ENCODE measurements around the gene OR10H5.
A peak's percentile ranks its signal among the peaks of the same experiment; 100 is the strongest.
"Not testable (repeated sequence)": the region's sequence is repeated elsewhere in the genome, so short reads cannot be mapped to it uniquely, and the experiment has no call there.

Gene OR10H5

DNA sequence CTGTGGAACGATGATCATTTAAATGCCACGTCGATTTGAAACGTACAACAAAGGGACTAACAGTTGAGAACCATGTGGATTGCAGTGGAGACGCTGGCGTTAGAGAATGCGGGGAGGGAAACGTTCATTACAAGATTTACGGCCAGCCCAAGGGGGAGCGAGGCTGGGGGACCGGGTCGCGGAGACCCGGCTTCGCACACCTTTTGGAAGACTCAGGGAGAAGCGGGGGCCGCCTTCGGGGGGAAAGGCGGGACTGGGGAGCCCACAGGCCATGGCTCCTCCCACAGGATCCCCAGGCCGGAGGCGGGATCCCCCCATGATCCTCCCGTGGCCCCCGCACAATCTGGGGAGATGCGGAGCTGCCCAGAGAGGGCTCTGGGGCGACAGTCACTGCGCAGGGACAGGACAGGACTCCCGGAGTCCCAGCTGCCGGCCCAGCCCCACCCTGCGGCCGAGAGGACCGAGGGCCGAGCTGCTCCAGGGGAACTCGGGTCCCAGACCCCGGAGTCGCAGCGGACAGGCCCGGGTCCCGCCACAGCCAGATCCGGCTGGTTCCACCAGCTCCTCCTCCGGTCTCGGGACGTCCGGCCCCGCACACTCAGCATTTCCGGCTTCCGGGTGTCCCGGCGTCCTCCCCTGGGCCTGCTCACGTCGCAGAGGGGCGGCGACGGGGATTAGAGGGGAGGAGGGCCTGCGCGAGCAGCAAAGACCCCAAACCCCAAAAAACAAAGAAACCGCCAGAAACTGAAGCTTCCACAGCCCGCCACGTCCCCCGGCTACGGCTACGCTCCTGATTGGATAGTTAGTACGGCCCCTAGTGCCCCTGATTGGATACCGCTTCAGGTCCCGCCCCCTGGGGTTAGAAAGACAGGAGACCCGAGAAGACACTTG is 49.1 kb downstream of the OR10H5 start:
- H3K4me3 ChIP-seq (ENCODE audit: low read depth, low read length) = peak overlapping the region; percentile 73
- no peaks in the 10 kb centered on the region for H3K9me3 ChIP-seq (ENCODE audit: control insufficient read depth, insufficient read depth, low read length)
- H3K9ac ChIP-seq (ENCODE audit: low read depth, low read length) = peak overlapping the region; percentile 99
- peaks cover 9% of the 10 kb centered on the region for H3K4me1 ChIP-seq (ENCODE audit: control insufficient read depth, insufficient read depth, low read length)
- no peaks in the 10 kb centered on the region for H3K27me3 ChIP-seq (ENCODE audit: control insufficient read depth, insufficient read depth, low read length)
- H3K36me3 ChIP-seq (ENCODE audit: control insufficient read depth, insufficient read depth, low read length) = no peaks in the 10 kb centered on the region

DNA sequence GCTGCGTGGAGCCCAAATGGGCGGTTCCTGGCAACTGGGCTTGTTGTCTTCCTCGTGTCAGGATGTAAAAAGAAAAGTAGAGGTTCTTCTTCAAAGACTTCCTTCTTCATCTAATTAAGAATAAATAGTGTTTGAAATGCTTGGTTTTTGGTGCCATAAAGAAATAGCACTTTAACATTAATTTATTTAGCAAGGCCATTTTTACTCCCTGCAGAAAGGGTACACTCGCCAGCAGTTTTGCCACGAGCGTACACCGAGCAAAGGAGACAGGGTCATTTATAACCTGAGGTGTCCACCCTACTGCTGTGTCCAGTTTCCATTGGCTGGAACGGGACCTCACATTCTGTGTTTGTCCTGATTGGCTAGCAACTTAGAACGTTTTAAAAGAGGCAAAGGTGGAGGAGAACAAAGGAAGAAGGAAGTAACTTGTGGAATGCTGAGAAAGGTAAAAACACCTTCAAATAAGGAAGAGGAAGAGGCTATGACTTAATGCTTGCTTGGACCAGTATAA is 49.8 kb downstream of the OR10H5 start:
- no peaks in the 10 kb centered on the region for H3K27me3 ChIP-seq (ENCODE audit: control insufficient read depth, insufficient read depth, low read length)
- peak overlapping the region; percentile 73 for H3K4me3 ChIP-seq (ENCODE audit: low read depth, low read length)
- peak overlapping the region; percentile 99 for H3K9ac ChIP-seq (ENCODE audit: low read depth, low read length)
- H3K9me3 ChIP-seq (ENCODE audit: control insufficient read depth, insufficient read depth, low read length) = no peaks in the 10 kb centered on the region
- peaks cover 9% of the 10 kb centered on the region for H3K4me1 ChIP-seq (ENCODE audit: control insufficient read depth, insufficient read depth, low read length)
- H3K36me3 ChIP-seq (ENCODE audit: control insufficient read depth, insufficient read depth, low read length) = no peaks in the 10 kb centered on the region

DNA sequence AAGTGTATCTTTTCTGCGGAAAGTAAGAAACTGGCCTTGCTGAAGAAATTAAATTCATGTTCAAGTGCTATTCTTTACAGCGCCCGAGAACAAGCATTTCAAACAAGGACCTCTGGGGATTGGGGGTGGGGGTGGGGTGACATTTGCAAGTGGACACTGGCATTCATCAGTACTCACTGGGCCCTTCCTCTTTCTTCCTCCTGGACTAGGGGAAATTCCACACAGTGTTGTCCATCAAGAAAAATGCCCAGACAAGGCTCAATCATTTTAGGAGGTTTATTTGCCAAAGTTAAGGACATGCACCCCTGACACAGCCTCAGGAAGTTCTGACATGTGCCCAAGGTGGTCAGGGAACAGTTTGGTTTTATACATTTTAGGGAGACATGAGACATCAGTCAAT is 50.9 kb downstream of the OR10H5 start:
- Histone ChIP-seq H3K36me3 (ENCODE audit: control insufficient read depth, insufficient read depth, low read length) (no peaks in the 10 kb centered on the region), H3K4me1 (ENCODE audit: control insufficient read depth, insufficient read depth, low read length) (peaks cover 9% of the 10 kb centered on the region), H3K9me3 (ENCODE audit: control insufficient read depth, insufficient read depth, low read length) (no peaks in the 10 kb centered on the region), H3K9ac (ENCODE audit: low read depth, low read length) (peak overlapping the region; percentile 16), H3K4me3 (ENCODE audit: low read depth, low read length) (no peak overlapping the region), H3K27me3 (ENCODE audit: control insufficient read depth, insufficient read depth, low read length) (no peaks in the 10 kb centered on the region)

DNA sequence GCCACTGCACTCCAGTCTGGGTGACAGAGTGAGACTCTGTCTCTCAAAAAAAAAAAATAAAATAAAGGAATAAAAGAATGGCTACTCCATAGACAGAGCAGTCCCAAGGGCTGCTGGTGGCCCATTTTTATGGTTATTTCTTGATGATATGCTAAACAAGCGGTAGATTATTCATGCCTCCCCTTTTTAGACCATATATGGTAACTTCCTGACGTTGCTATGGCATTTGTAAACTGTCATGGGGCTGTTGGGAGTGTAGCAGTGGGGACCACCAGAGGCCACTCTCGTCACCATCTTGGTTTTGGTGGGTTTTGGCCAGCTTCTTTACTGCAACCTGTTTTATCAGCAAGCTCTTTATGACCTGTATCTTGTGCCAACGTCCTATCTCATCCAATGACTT is 52.4 kb downstream of the OR10H5 start:
- H3K9me3 ChIP-seq (ENCODE audit: control insufficient read depth, insufficient read depth, low read length) = not testable (repeated sequence)

DNA sequence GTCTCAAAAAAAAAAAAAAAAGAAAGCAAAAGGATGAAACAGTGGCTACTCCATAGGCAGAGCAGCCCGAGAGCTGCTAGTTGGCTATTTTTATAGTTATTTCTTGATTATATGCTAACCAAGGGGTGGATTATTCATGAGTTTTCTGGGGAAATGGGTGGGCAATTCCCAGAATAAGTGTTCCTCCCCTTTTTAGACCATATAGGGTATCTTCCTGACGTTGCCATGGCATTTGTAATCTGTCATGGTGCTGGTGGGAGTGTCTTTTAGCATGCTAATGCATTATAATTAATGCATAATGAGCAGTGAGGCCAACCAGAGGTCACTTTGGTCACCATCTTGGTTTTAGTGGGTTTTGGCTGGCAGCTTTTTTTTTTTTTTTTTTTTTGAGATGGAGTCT is 53.4 kb downstream of the OR10H5 start:
- H3K27me3 ChIP-seq (ENCODE audit: control insufficient read depth, insufficient read depth, low read length) = no peaks in the 10 kb centered on the region
- peaks cover 9% of the 10 kb centered on the region for H3K4me1 ChIP-seq (ENCODE audit: control insufficient read depth, insufficient read depth, low read length)
- H3K9me3 ChIP-seq (ENCODE audit: control insufficient read depth, insufficient read depth, low read length) = no peaks in the 10 kb centered on the region

More for the DNA sequence above, 52.4 kb downstream of the OR10H5 start:
- not testable (repeated sequence) for H3K27me3 ChIP-seq (ENCODE audit: control insufficient read depth, insufficient read depth, low read length); H3K4me3 ChIP-seq (ENCODE audit: low read depth, low read length); H3K4me1 ChIP-seq (ENCODE audit: control insufficient read depth, insufficient read depth, low read length); H3K9ac ChIP-seq (ENCODE audit: low read depth, low read length); H3K36me3 ChIP-seq (ENCODE audit: control insufficient read depth, insufficient read depth, low read length)

DNA sequence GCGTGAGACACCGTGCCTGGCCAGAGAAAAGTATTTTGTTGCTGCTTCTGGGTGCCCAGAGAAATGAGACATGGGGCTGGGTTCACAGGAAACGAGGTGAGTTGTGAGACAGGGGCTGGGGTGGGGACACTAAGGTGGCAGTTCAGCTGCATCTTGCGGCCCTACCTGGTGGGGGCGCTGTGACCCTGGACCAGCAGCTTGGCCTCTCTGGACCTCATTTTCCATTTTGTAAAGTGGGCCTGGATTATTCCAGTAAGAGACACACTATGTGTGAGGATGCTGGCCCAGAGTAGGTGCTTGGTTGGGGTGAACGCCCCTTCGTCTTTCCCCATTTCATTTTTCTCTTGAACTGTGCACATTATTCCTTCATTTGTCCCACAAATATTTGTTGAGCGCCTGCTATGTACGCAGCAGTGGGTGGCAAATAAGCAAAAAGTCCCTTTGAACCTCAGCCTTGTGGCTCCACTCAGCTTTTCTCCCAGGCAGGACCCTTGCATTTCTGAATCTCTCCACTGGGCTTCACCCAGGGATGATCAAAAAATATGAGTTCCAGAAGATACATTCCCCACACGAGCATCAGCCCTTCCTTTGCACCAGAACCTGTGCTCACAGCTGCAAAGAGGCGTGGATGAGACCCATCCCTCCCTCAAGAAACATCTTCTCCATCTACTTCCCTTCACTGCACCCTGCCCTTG is 54.6 kb downstream of the OR10H5 start:
- H3K4me1 ChIP-seq (ENCODE audit: control insufficient read depth, insufficient read depth, low read length) = peaks cover 7% of the 10 kb centered on the region
- H3K4me3 ChIP-seq (ENCODE audit: low read depth, low read length) = no peak overlapping the region
- no peaks in the 10 kb centered on the region for H3K9me3 ChIP-seq (ENCODE audit: control insufficient read depth, insufficient read depth, low read length)
- no peak overlapping the region for H3K9ac ChIP-seq (ENCODE audit: low read depth, low read length)
- no peaks in the 10 kb centered on the region for H3K27me3 ChIP-seq (ENCODE audit: control insufficient read depth, insufficient read depth, low read length)
- H3K36me3 ChIP-seq (ENCODE audit: control insufficient read depth, insufficient read depth, low read length) = no peaks in the 10 kb centered on the region

More for the DNA sequence above, 53.4 kb downstream of the OR10H5 start:
- H3K9ac ChIP-seq (ENCODE audit: low read depth, low read length) = no peak overlapping the region
- no peak overlapping the region for H3K4me3 ChIP-seq (ENCODE audit: low read depth, low read length)
- no peaks in the 10 kb centered on the region for H3K36me3 ChIP-seq (ENCODE audit: control insufficient read depth, insufficient read depth, low read length)

DNA sequence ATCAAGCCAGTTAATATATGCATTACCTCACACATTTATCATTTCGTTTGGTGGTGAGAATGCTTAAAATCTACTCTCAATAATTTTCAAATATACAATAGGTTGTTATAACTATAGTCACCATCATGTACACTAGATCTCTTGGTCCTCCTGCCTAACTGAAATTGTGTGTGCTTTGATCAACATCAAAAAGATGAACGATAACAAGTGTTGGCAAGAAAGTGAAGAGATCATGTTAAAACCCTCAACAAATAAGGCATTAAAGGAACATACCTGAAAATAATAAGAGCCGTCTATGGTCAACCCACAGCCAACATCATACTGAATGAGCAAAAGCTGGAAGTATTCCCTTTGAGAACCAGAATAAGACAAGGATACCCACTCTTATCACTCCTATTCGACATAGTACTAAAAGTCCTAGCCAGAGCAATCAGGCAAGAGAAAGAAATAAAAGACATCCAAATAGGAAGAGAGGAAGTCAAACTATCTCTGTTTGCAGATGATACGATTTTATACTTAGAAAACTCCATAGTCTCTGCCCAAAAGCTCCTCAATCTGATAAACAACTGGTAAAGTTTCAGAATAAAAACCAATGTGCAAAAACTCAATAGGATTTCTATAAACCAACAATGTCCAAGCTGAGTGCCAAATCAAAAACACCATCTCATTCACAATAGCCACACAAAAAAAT is 55.9 kb downstream of the OR10H5 start:
- Histone ChIP-seq H3K9me3 (ENCODE audit: control insufficient read depth, insufficient read depth, low read length) (no peaks in the 10 kb centered on the region), H3K4me1 (ENCODE audit: control insufficient read depth, insufficient read depth, low read length) (no peaks in the 10 kb centered on the region), H3K36me3 (ENCODE audit: control insufficient read depth, insufficient read depth, low read length) (no peaks in the 10 kb centered on the region), H3K4me3 (ENCODE audit: low read depth, low read length) (no peak overlapping the region), H3K27me3 (ENCODE audit: control insufficient read depth, insufficient read depth, low read length) (no peaks in the 10 kb centered on the region), H3K9ac (ENCODE audit: low read depth, low read length) (no peak overlapping the region)

DNA sequence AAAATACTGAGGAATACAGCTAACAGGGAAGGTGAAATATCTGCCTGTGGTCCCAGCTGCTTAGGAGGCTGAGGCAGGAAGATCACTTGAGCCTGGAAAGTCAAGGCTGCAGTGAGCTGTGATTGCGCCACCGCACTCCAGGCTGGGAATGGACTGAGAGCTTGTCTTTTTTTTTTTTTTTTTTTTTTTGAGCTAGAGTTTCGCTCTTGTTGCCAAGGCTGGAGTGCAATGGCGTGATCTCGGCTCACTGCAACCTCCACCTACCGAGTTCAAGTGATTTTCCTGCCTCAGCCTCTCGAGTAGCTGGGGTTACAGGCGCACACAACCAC is 56.4 kb downstream of the OR10H5 start:
- not testable (repeated sequence) for H3K4me1 ChIP-seq (ENCODE audit: control insufficient read depth, insufficient read depth, low read length); H3K27me3 ChIP-seq (ENCODE audit: control insufficient read depth, insufficient read depth, low read length); H3K4me3 ChIP-seq (ENCODE audit: low read depth, low read length); H3K9me3 ChIP-seq (ENCODE audit: control insufficient read depth, insufficient read depth, low read length); H3K36me3 ChIP-seq (ENCODE audit: control insufficient read depth, insufficient read depth, low read length); H3K9ac ChIP-seq (ENCODE audit: low read depth, low read length)

DNA sequence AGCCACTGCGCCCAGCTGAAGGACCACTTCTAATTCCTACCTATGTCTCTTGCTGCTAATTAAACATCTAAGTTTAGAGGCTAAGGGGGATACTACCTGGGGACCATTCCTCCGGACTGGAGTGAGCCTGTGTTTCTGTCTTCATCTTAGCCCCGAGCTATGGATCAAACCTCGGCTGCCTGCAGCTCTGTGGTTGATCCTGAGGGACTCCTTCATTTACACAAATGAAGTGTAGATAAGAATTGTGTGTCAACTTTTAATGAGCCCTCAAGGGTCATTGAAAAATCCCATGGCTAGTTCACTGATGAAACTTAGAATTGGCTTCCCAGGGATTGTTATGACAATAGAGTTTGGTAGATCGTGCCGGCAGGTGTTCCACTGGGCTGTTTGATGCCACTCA is 59.5 kb downstream of the OR10H5 start:
- H3K4me3 ChIP-seq (ENCODE audit: low read depth, low read length) = no peak overlapping the region
- no peaks in the 10 kb centered on the region for H3K27me3 ChIP-seq (ENCODE audit: control insufficient read depth, insufficient read depth, low read length)
- no peak overlapping the region for H3K9ac ChIP-seq (ENCODE audit: low read depth, low read length)
- H3K9me3 ChIP-seq (ENCODE audit: control insufficient read depth, insufficient read depth, low read length) = no peaks in the 10 kb centered on the region
- H3K36me3 ChIP-seq (ENCODE audit: control insufficient read depth, insufficient read depth, low read length) = no peaks in the 10 kb centered on the region
- no peaks in the 10 kb centered on the region for H3K4me1 ChIP-seq (ENCODE audit: control insufficient read depth, insufficient read depth, low read length)

DNA sequence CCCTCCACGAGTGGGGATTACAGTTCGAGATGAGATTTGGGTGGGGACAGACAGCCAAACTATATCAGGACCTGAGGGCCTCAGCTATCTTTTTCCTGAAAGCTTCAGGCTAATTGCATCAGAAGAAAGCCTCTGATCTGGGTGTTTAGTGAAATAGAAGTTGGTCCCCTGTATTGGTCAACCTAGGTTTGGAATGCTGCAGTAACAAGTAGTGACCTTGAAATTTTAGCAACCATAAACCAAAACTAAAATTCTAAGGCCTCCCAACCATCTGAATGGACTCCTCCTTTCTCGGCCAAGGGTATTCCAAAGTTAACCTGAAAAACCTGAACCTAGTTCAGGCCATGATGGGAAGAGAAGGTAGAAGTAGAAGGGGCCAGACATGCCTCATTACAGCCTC is 62.9 kb downstream of the OR10H5 start:
- no peaks in the 10 kb centered on the region for H3K4me1 ChIP-seq (ENCODE audit: control insufficient read depth, insufficient read depth, low read length)
- H3K36me3 ChIP-seq (ENCODE audit: control insufficient read depth, insufficient read depth, low read length) = no peaks in the 10 kb centered on the region
- H3K9ac ChIP-seq (ENCODE audit: low read depth, low read length) = no peak overlapping the region
- no peaks in the 10 kb centered on the region for H3K27me3 ChIP-seq (ENCODE audit: control insufficient read depth, insufficient read depth, low read length)
- no peaks in the 10 kb centered on the region for H3K9me3 ChIP-seq (ENCODE audit: control insufficient read depth, insufficient read depth, low read length)
- no peak overlapping the region for H3K4me3 ChIP-seq (ENCODE audit: low read depth, low read length)
